MM.1S (cell line): ENCODE data around the gene PDCD7.

Experiments
- EZH2 ChIP-seq: fragments of 300-600 bp; sonication (generic); optimal IDR thresholded peaks from 2 replicates; pipeline ENCODE3; 2017; ENCODE audit warnings: low read depth, mild to moderate bottlenecking, antibody characterized with exemption, low read length, mixed read lengths
- EZH2phosphoT487 ChIP-seq: fragments of 300-600 bp; sonication (generic); IDR thresholded peaks from 2 replicates; pipeline ENCODE4 v1.6.1; 2018; ENCODE audit warnings: antibody characterized with exemption, low read length
- TF ChIP-seq, protein P1 (sequence below): fragments of 300-600 bp; sonication (generic); IDR thresholded peaks from 2 replicates; pipeline ENCODE4 v1.5.1; 2016; ENCODE audit warnings: antibody characterized with exemption, low read length, mixed read lengths

DNA sequence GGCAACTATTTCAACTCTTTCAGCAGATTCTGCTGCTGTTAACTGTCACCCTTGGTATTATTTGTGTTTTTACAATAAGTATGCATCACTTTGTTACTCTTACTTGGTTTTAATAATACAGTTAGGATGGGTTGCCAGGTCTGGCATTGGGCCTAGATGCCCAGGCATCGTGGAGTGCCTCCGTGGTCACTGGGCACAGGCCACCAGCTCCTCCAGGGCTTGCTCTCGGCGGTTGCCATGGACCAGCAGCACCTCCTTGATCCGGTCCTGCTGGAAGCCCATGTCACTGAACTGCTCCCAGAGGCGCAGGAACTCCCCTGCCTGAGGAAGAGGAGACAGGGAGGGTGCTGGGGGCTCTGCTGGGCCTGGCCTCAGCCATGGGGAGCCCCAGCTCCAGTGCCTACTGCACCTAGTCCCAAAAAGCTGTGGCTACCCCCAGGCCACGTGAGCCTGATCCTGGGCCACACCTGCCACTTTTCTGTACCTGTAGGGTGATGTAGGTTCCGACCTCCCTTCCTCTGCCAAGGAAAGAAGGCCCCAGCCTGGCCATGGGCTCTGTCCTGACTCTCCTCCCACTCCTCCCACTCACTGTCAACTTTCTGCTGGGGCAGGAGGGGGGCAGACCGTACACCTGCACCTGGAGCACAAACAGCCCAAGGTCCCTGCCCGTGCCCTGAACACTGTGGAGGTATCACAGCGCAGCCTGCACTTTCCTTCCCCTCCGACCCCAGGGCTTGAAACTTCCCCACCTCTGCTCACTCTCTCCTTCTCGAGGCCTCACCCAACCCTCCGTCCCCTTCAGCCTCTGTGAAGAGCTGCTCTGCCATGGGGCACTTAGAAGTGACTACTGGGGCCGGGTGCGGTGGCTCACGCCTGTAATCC, 40.5 kb downstream of the PDCD7 start:
- TF ChIP-seq, protein P1, sequence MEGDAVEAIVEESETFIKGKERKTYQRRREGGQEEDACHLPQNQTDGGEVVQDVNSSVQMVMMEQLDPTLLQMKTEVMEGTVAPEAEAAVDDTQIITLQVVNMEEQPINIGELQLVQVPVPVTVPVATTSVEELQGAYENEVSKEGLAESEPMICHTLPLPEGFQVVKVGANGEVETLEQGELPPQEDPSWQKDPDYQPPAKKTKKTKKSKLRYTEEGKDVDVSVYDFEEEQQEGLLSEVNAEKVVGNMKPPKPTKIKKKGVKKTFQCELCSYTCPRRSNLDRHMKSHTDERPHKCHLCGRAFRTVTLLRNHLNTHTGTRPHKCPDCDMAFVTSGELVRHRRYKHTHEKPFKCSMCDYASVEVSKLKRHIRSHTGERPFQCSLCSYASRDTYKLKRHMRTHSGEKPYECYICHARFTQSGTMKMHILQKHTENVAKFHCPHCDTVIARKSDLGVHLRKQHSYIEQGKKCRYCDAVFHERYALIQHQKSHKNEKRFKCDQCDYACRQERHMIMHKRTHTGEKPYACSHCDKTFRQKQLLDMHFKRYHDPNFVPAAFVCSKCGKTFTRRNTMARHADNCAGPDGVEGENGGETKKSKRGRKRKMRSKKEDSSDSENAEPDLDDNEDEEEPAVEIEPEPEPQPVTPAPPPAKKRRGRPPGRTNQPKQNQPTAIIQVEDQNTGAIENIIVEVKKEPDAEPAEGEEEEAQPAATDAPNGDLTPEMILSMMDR = no peak
- no peak for TF ChIP-seq EZH2
- no peak for TF ChIP-seq EZH2phosphoT487
